Prostate gland (tissue), 2 donors: ENCODE data around the gene SPSB4. TPM values are rescaled to one million over a fixed set of nuclear protein-coding genes. Genes with fewer than 3 reads are reported as not detected.

Experiments used
- DNase-seq: peaks from one replicate; pipeline ENCODE4 v3.0.0-alpha.2; 2019; ENCODE audit warnings: low spot score
- H3K27ac ChIP-seq, 2 donors: fragments of 200-600 bp; sonication (generic); 2 replicates each; pipeline ENCODE4 v1.5.1; 2017 to 2019
- H3K27me3 ChIP-seq: fragments of 200-600 bp; sonication (generic); replicated peaks from 2 replicates; pipeline ENCODE4 v1.5.1; 2019; ENCODE audit not compliant: insufficient read depth
- H3K36me3 ChIP-seq, 2 donors: fragments of 200-600 bp; sonication (generic); 1 replicate in 1 of 2; 2 replicates in 1 of 2; pipeline versions ENCODE4 v1.5.1 to v1.8.1; 2017 to 2019
- H3K4me1 ChIP-seq: fragments of 200-600 bp; sonication (generic); replicated peaks from 2 replicates; pipeline ENCODE4 v1.5.1; 2019
- H3K4me3 ChIP-seq, 2 donors: fragments of 200-600 bp; sonication (generic); 2 replicates each; pipeline ENCODE4 v1.5.1; 2017 to 2019
- H3K9me3 ChIP-seq: fragments of 200-600 bp; sonication (generic); 2 replicates; pipeline ENCODE4 v1.5.1; 2017
- POLR2A ChIP-seq: fragments of 450-650 bp; IDR thresholded peaks from one replicate; pipeline ENCODE4 v1.6.1; 2016; ENCODE audit warnings: antibody characterized with exemption, mild to moderate bottlenecking
- POLR2AphosphoS5 ChIP-seq: sonication (generic); formaldehyde crosslinking; IDR thresholded peaks from one replicate; pipeline ENCODE4 v1.6.1; 2017; ENCODE audit warnings: antibody characterized with exemption
- WGBS: methylation state at CpG from one replicate; pipeline ENCODE4 v1.1.5; 2018; 5-methylcytosine and 5-hydroxymethylcytosine counted together
- intact Hi-C: fragments of 100-400 bp; cut with DNase I; formaldehyde crosslinking; loops from one replicate; pipeline ENCODE4 v1.14.2; 2022
- total RNA-seq, 2 donors: library from RNA; depleted of rRNA; stranded (reverse); fragments of >200 nt; gene quantifications; one replicate each; pipeline ENCODE4 v1.1.0, GENCODE V29; 2016
- TF ChIP-seq, protein P1 (sequence below), 4 experiments: fragments of 200-600 bp in 2 of 4; fragments of 450-650 bp in 2 of 4; sonication (generic) in 2 of 4; IDR thresholded peaks; 1 replicate in 3 of 4; 2 replicates in 1 of 4; pipeline ENCODE4 v1.5.1; 2016 to 2019; ENCODE audit warnings: antibody characterized with exemption in 4 of 4, mild to moderate bottlenecking in 2 of 4, moderate library complexity in 2 of 4

SPSB4 gene
- total RNA-seq, 2 donors from 2014 or later, result 1.0 TPM; not detected in 1

DNA sequence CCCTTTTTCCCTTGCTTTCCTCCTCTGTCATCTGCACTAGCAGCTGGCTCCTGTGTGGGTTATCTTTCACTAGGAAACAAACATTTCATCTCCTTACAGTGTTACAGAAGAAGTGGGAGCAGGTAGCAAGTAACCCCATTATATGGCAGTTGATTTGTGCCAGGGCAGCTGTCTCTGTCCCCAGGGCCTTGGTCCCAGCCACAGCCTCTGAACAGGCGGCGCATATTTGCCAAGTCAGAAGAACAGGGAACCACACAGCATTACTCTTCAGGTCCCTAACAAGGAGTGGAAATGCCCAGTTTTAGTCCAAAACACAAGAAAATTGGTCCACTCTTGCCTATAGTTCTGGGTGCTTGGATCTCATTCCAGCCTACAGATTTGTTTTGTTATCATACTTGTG, 99.8 kb downstream of the SPSB4 start:
- TF ChIP-seq, protein P1, sequence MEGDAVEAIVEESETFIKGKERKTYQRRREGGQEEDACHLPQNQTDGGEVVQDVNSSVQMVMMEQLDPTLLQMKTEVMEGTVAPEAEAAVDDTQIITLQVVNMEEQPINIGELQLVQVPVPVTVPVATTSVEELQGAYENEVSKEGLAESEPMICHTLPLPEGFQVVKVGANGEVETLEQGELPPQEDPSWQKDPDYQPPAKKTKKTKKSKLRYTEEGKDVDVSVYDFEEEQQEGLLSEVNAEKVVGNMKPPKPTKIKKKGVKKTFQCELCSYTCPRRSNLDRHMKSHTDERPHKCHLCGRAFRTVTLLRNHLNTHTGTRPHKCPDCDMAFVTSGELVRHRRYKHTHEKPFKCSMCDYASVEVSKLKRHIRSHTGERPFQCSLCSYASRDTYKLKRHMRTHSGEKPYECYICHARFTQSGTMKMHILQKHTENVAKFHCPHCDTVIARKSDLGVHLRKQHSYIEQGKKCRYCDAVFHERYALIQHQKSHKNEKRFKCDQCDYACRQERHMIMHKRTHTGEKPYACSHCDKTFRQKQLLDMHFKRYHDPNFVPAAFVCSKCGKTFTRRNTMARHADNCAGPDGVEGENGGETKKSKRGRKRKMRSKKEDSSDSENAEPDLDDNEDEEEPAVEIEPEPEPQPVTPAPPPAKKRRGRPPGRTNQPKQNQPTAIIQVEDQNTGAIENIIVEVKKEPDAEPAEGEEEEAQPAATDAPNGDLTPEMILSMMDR (IDR thresholded peaks at IDR 0.05), result no peak
- TF ChIP-seq POLR2A, result no peak
- no peak for TF ChIP-seq POLR2AphosphoS5
- intact Hi-C loops, result no loop called here
- WGBS, result 100% methylated on average over 2 of the region's 2 CpGs

DNA sequence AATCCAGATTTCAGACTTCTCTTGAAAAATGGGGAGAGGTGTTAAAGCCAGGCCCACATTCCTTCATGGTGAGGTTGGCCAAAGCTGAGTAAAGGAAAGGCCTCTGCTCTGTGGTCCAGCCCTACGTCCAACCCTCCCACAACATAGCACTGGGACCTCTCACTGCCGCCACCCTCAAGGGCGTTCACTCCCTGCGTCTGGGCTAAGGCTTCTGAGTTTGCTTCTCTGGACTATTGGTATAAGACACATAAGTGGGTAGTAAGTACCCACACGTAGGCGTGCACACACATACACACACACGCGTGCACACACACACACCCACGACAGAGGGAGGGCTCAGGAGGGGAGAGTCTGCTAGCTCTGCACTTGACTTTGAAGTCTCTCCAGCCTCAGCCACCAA, 100.3 kb downstream of the SPSB4 start:
- TF ChIP-seq POLR2A (no peak), POLR2AphosphoS5 (no peak)
- TF ChIP-seq, protein P1 (IDR thresholded peaks at IDR 0.05), result no peak
- intact Hi-C loops, result no loop called here
- Histone ChIP-seq H3K27ac (no peak overlapping the region), H3K27me3 (no peaks in the 10 kb centered on the region), H3K4me3 (no peak overlapping the region), H3K4me1 (no peaks in the 10 kb centered on the region), H3K36me3 (no peaks in the 10 kb centered on the region), H3K9me3 (no peaks in the 10 kb centered on the region)
- 94% methylated on average over 9 of the region's 9 CpGs for WGBS
- no peak for DNase-seq

More for the DNA sequence above, 99.8 kb downstream of the SPSB4 start:
- Histone ChIP-seq H3K27me3 (no peaks in the 10 kb centered on the region), H3K4me1 (no peaks in the 10 kb centered on the region), H3K27ac (no peak overlapping the region), H3K36me3 (no peaks in the 10 kb centered on the region), H3K4me3 (no peak overlapping the region), H3K9me3 (no peaks in the 10 kb centered on the region)
- DNase-seq, result no peak

DNA sequence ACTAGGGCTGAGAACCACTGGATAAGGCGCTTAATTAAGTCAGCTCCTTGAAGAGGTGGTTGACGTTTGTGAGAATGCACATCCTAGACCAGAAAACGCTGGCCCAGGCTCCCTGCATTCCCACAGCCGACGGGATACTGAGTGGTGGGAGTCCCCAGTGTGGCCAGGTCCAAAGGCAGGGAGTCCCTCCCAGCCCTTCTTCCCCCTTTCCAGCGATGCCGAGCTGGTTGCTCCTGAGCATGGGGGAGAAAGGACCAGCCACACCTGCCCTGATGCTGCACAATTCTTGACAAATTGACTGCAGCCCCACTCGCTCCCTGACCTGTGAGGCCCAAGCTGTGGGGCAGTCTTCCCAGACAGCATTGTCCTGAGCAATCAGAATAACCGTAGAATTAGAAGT, 101.0 kb downstream of the SPSB4 start:
- no peak for TF ChIP-seq POLR2AphosphoS5
- TF ChIP-seq, protein P1 (IDR thresholded peaks at IDR 0.05), result no peak
- no peak for TF ChIP-seq POLR2A
- WGBS, result 80% methylated on average over 7 of the region's 9 CpGs
- no peaks in the 10 kb centered on the region for H3K27me3 ChIP-seq

DNA sequence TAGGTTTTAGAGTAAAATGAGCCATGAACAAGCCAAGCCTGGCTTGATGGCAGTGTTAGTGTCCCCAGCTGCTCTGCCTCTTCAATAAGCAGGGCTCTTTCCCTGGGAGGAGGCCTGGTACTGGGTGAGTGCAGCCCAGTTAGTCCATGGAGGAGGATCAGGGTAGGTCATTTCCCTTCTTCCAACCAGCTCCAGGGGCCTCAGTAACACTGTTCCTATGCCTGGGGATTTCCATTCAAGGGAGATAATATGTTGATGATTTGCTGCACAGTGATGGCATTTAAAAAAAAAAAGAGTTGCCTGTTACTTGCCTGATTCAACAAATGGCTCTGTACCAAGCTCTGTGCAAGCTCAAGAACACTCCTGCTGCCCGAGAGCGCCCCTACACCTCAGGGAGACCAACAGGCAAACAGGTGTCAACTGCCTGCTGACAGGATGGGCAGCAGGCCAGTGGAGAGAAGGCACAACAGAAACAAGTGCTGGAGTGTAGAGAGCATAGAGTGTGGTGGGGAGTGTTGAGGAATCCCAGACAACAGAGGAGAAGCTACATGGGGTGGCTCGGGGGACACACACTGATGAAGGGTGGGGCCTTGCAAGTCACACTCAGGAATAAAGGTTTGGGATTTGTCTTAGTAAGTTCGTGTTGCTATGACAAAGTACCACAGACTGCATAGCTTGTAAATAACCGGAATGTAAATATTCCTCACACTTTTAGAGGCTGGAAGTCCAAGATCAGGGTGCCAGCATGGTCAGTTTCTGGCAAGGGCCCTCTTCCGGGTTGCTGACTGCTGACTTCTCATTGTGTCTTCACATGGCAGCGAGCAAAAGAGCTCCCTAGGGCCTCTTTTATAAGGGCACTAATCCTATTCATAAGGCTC, 101.9 kb downstream of the SPSB4 start:
- Histone ChIP-seq H3K4me1 (no peaks in the 10 kb centered on the region), H3K4me3 (no peak overlapping the region), H3K27ac (no peak overlapping the region), H3K36me3 (no peaks in the 10 kb centered on the region), H3K27me3 (no peaks in the 10 kb centered on the region), H3K9me3 (no peaks in the 10 kb centered on the region)
- 71% methylated on average over 7 of the region's 7 CpGs for WGBS
- DNase-seq, result no peak
- TF ChIP-seq POLR2A (no peak), POLR2AphosphoS5 (no peak)
- TF ChIP-seq, protein P1 (IDR thresholded peaks at IDR 0.05), result no peak
- intact Hi-C loops, result no loop called here

More for the DNA sequence above, 101.0 kb downstream of the SPSB4 start:
- intact Hi-C loops, result no loop called here
- Histone ChIP-seq H3K27ac (no peak overlapping the region), H3K4me1 (no peaks in the 10 kb centered on the region), H3K9me3 (no peaks in the 10 kb centered on the region), H3K36me3 (no peaks in the 10 kb centered on the region), H3K4me3 (no peak overlapping the region)
- DNase-seq, result no peak

DNA sequence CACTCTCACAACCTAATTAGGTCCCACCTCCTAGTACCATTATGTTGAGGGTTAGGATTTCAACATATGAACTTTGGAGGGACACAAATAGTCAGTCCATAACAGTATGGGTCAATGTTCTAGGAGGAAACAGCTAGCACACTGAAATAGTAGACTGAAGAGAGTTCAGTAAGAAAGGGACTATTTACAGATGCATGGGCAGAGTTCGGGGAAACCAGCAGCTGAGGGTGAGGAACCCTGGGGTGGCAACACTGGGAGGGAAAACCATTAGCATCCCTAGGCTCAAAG, 102.5 kb downstream of the SPSB4 start:
- intact Hi-C loops, result no loop called here
- Histone ChIP-seq H3K4me3 (no peak overlapping the region), H3K9me3 (no peaks in the 10 kb centered on the region), H3K36me3 (no peaks in the 10 kb centered on the region), H3K4me1 (no peaks in the 10 kb centered on the region), H3K27ac (no peak overlapping the region), H3K27me3 (no peaks in the 10 kb centered on the region)
- DNase-seq, result no peak
- 72% methylated on average over 1 of the region's 1 CpG for WGBS
- TF ChIP-seq POLR2AphosphoS5, result no peak
- TF ChIP-seq, protein P1 (IDR thresholded peaks at IDR 0.05), result no peak
- TF ChIP-seq POLR2A, result no peak
